Stimulated activated CD4-positive, alpha-beta T cell treated with anti-CD3 and anti-CD28 coated beads, Interleukin-15, amount 100 ng/mL, for 24 hours (primary cell): ENCODE data around the gene ANKRD30B.
"Not testable (repeated sequence)": the region's sequence is repeated elsewhere in the genome, so short reads cannot be mapped to it uniquely, and the experiment has no call there.

ENCODE experiments used
- DNase-seq: peaks from one replicate; pipeline ENCODE4 v3.0.0-alpha.2; 2020

The ANKRD30B gene, protein sequence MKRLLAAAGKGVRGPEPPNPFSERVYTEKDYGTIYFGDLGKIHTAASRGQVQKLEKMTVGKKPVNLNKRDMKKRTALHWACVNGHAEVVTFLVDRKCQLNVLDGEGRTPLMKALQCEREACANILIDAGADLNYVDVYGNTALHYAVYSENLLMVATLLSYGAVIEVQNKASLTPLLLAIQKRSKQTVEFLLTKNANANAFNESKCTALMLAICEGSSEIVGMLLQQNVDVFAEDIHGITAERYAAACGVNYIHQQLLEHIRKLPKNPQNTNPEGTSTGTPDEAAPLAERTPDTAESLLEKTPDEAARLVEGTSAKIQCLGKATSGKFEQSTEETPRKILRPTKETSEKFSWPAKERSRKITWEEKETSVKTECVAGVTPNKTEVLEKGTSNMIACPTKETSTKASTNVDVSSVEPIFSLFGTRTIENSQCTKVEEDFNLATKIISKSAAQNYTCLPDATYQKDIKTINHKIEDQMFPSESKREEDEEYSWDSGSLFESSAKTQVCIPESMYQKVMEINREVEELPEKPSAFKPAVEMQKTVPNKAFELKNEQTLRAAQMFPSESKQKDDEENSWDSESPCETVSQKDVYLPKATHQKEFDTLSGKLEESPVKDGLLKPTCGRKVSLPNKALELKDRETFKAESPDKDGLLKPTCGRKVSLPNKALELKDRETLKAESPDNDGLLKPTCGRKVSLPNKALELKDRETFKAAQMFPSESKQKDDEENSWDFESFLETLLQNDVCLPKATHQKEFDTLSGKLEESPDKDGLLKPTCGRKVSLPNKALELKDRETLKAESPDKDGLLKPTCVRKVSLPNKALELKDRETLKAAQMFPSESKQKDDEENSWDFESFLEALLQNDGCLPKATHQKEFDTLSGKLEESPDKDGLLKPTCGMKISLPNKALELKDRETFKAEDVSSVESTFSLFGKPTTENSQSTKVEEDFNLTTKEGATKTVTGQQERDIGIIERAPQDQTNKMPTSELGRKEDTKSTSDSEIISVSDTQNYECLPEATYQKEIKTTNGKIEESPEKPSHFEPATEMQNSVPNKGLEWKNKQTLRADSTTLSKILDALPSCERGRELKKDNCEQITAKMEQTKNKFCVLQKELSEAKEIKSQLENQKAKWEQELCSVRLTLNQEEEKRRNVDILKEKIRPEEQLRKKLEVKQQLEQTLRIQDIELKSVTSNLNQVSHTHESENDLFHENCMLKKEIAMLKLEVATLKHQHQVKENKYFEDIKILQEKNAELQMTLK (N-terminal part only)

DNA sequence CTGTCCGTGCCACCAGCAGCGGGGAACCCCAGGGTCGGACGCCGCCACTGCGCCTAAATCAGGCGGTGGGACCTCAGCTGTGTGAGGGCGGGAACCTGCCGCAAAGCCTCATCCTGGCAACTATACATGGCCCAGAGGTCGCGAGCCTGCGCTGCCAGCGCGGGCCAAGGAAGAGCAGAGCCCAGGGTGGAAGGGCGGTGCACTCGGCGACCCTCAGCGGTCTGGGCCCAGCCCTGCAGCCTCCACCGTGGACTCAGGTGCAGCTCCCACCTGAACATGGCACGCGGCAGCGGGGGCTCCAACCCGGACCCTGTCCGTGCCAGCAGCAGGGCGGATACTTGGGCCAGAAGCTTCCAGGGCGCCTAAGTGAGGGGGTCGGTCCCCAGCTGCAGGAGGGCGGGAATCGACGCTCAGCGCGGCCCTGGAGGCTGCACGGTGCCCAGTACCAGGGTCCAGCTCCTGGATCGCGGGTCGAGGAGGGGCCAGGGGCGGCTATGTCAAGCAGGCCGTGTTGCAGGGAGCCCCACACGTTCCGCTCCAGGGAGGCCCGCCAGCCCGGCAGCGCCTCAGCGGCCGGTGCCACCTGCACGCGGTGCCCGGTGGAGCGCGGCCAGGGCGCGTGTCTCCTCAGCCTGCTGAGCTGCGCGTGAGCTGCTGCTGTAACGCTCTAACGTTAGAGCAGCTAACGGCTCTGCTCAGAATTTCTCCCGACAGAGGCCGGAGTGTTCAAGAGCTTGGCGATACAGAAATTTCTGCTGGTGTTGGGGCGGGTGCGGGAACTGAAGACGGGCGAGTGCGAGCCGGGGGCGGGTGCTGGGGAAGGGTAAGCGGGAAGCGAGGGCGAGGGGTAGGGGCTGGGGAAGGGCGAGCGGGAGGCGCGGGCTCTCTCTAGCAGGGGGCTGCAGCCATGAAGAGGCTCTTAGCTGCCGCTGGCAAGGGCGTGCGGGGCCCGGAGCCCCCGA is at the start of gene ANKRD30B:
Gene ANKRD30B, plus strand, starts transcription at position 660 of the 962 bp plus-strand sequence. Its CDS starts 248 bp downstream, at position 908.
- DNase-seq: peak; percentile 23

DNA sequence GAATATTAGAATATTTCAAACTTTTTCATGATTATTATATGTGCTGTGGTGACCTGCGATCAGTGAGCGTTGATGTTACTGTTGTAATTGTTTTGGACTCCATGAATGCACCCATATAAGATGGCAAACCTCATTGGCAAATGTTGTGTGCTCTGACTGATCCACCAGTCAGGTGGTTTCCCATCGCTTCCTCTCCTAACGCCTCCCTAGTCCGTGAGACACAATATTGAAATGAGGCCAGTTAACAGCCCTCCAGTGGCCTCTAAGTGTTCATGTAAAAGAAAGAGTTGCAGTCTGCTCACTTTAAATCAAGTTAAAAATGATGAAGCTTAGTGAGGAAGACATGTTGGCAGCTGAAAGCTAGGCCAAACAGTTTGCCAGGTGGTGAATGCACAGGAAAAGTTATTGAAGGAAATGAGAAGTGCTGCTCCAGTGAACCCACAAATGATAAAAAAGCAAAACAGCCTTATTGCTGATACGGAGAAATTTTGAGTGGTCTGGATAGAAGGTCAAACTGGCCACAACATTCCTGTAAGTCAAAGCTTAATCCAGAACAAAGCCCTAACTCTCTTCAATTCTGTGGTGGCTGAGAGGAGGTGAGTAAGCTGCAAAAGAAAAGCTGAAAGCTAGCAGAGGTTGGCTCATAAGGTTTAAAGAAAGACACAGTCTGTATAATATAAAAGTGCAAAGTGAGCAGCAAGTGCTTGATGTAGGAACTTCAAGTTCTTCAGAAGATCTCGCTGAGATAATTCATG is 46.5 kb upstream of the ANKRD30B start:
- not testable (repeated sequence) for DNase-seq

DNA sequence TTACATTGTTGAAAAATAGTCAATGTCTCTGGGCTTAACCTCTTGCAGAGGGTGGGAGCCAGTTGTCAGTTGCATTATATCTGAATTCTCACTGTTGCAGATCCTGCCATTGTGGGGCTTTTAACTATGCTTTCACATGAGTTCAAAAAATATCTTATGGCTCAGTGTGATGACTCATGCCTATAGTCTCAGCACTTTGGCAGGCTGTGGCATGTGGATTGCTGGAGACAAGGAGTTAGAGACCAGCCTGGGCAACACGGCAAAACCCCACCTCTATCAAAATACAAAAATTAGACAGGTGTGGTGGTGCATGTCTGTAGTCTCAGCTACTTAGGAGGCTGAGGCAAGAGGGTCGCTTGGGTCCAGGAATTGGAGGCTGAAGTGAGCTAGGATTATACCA is 38.2 kb upstream of the ANKRD30B start:
- not testable (repeated sequence) for DNase-seq

DNA sequence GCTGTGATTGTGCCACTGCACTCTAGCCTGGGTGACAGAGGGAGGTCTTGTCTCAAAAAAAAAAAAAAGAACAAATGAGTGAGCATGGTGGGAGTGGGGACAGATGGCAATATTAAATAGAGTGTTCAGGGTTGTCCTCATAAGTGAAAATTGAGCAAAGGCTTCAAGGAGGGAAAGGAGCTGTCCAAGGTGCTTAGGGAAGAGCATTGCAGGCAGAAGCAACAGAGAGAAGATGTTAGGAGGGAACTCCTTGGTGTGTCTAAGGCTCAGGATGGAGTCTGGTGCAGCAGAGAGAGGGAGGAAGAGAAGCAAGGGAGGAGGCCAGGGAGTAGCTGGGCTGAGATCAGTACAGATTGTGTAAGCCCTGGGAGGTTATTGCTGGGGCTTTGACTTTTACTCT is 26.4 kb upstream of the ANKRD30B start:
- DNase-seq: not testable (repeated sequence)

DNA sequence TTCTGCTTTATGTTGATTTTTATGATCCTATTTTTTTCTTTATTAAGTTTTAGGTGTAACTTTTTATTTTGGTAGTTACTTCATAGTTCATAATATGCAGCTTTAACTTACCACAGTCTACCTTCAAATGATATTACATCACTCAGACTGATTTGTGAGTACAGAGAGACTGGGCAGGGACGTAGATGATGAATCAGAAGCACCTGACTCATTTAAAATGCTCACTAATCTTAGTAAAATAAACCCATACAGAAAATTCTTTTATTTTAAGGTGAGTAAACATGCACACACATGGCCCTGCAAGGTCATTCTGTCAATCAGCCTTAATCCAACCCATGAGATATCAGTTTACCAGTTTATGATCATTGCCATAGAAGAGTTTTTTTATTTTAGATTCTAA is 8.9 kb upstream of the ANKRD30B start:
- DNase-seq: not testable (repeated sequence)

DNA sequence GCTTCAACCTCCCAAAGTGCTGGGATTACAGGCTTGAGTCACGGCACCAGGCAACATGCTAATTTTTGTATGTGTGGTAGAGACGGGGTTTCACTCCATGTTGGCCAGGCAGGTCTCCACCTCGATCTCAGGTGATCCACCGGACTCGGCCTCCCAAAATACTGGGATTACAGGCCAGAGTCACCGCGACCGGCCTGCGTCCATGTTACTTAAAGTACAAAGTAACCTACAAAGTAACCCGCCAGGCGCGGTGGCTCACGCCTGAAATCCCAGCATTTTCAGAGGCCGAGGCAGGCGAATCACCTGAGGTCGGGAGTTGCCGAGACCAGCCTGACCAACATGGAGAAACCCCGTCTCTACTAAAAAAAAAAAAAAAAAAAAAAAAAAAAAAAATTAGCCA is 1.1 kb upstream of the ANKRD30B start:
- no peak for DNase-seq

DNA sequence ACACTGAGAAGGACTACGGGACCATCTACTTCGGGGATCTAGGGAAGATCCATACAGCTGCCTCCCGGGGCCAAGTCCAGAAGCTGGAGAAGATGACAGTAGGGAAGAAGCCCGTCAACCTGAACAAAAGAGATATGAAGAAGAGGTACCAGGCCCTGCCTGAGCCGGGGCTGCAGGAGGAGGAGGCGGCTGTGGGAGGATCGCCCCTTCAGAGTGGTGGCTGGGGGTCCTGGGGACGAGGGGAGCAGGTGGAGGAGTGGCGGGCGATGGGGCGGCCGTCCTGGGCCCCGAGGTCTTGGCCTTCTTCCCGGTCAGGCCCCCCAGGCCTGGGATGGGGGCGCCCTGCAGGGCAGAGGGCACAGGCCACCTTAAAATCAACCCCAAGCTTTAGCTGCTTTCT is 524 bp downstream of the ANKRD30B start:
- DNase-seq: no peak

DNA sequence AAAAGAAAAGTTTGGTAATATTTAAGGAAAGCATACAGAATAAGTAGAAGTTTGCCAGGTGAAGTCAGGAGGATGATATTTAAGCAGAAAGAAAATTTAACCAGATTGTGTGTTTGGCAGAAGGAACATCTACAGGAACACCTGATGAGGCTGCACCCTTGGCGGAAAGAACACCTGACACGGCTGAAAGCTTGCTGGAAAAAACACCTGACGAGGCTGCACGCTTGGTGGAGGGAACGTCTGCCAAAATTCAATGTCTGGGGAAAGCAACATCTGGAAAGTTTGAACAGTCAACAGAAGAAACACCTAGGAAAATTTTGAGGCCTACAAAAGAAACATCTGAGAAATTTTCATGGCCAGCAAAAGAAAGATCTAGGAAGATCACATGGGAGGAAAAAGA is 15.6 kb downstream of the ANKRD30B start:
- DNase-seq: not testable (repeated sequence)

DNA sequence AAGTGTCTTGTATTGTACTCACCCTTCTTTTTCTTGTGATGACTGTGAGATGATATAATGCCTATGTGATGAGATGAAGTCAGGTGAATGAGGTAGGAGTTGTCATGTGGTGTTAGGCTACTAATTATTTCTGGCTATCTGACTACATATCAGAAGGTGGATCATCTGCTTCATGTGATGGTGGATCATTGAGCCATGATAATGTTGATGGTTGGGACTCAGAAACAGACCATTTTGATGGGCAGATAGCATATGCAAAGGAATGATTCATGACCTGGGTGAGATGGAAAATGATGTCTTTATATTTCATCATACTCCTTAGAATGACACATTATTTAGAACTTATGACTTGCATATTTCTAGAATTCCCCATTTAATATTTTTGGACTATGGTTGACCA is 19.5 kb downstream of the ANKRD30B start:
- DNase-seq: no peak

DNA sequence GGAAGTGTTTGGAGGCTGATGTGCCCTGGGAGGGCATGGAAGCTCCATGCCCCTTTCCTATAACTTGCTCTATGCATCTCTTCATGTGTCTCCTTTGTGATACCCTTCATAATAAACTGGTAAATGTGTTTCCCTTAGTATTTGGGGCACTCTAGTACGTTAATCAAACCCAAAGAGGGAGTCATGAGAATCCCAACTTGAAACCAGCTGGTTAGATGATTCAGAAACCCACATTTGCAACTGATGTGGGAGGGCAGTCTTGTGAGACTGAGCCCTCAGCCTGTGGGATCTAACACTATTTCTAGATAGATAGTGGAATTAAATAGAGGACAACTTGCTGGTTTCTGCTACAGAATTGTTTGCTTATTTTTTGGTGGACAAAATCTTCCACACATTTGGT is 20.3 kb downstream of the ANKRD30B start:
- no peak for DNase-seq

DNA sequence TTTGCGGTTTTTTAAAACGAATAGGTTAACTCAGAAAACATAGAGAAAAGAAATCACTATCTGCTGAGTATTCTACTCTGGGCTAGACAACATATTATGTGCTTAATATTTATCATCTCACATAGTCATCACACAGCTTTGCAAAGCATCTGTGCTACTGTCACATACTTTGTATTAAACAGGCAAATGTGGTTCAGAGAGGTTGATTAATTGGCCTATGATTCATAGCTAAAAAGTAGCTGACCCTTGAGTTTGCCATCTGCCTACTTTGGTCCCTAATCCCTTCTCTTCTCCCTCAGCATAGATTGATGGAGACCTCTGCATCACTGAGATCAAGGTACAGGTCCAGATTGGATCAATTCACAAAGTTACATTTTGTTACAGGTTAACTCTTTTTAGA is 21.4 kb downstream of the ANKRD30B start:
- no peak for DNase-seq

DNA sequence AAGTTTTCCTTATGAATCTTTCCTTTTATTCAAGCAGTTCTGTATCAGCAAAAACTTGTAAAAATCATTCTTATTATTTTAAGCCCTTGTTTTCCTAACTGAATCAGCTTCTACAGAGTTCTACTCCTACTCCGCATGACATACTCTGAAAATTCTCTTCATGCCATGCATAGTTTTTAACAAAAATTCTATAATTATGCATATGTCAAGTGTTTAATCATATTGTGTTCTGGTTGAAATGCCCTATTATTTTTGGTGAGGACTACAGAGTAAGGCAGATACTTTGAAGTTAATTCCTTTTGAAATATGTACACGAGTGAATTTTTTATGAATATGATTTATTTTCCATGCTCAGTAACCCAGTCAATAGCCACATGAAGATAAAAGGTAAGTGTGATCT is 28.8 kb downstream of the ANKRD30B start:
- DNase-seq: no peak

DNA sequence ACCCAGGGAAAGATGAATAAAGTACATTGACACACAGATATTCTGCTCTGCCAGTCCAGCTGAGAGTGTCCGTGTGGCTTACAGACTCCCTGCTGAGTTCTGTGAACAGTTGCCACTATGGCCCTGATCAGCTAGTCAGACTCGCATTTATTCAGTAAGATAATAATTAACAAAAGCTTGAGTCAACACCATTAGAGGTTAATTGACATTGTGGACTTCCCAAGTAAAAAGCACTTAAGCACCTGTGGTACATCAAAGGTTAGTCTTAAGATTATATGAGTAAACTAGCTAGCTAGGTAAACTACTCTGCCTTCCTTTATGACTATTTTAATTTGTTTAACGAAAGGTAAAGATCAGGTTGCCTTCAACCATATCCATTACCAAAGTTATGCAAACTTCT is 33.7 kb downstream of the ANKRD30B start:
- no peak for DNase-seq

DNA sequence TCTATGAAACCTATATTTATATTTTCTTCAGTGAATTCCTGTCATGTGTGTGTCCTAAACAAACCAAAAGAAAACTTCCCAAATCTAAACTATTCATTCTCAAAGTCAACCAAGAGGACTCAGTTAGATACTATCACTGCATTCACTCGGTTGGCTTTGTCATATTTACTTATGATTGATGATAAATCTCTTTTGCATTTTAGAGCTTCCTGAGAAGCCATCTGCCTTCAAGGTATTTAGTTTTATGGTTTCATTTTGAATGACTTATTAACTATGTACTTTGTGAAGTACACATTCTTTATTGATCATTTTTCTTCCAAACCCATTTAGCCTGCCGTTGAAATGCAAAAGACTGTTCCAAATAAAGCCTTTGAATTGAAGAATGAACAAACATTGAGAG is 36.2 kb downstream of the ANKRD30B start:
- no peak for DNase-seq

DNA sequence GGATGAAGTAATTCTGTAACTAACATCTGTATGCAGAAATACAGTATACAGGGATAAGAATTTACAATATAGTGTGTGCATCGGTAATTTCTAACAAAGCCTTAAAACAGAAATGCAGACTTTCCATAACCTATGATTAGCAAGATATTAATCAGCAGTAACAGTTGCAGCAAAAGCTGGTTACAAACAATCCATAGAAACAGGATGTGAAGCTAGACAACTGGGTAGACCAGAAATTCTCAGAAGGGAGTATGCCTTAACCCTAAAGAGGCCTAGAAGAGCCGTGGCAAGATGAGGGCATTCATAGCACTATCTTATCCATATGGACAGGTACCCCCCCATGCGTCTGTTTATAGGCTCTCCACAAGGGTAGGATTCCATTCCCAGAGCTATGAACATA is 48.9 kb downstream of the ANKRD30B start:
- not testable (repeated sequence) for DNase-seq

DNA sequence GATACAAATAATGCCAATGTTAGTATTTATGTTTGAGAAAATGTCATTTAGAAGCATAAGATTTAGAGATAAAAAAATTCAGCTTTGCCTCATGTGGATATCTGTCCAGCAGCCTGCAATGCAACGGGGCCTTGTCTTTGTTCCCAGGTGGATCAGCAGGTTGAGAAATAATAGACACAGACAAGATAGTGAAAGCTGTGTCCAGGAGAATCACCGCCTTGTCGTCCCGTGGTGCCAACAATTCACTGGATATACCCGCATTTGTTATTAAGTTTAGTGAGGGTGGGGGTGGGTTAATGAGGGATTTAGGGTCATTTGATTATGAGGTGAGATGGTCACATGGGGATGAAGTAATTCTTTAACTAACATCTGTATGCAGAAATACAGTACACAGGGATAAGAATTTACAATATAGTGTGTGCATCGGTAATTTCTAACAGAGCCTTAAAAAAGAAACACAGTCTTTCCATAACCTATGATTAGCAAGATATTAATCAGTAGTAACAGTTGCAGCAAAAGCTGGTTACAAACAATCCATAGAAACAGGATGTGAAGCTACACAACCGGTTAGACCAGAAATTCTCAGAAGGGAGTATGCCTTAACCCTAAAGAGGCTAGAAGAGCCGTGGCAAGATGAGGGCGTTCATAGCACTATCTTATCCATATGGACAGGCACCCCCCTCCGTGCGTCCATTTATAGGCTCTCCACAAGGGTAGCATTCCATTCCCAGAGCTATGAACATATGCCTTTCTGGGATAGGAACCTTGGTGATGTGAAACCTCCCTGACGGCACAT is 50.2 kb downstream of the ANKRD30B start:
- DNase-seq: not testable (repeated sequence)

DNA sequence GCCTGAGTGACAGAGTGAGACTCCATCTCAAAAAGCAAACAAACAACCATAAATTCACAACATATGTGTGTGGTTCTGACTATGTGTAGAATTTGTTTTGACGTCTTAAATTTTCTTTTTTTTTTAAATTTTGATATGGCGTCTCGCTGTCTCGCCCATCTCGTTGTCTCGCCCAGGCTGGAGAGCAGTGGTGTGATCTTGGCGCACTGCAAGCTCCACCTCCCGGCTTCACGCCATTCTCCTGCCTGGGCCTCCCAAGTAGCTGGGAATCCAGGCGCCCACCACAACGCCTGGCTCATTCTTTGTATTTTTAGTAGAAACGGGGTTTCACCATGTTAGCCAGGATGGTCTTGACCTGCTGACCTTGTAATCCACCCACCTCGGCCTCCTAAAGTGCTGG is 63.1 kb downstream of the ANKRD30B start:
- DNase-seq: not testable (repeated sequence)

DNA sequence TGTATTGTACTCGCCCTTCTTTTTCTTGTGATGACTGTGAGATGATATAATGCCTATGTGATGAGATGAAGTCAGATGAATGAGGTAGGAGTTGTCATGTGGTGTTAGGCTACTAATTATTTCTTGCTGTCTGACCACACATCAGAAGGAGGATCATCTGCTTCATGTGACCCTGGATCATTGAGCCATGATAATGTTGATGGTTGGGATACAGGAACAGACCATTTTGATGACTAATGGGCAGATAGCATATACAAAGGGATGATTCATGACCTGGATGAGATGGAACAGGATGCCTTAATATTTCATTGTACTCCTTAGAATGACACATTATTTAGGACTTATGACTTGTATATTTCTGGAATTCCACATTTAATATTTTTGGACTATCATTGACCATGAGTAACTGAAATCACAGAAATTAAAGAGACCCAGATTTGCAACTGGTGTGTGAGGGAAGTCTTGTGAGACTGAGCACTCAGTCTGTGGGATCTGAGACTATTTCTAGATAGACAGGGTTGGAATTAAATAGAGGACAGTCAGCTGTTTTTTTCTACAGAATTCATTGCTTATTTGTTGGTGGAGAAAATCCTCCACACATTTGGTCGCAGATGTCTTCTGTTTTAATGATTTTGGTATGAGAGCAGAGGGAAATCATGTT is 79.1 kb downstream of the ANKRD30B start:
- not testable (repeated sequence) for DNase-seq

DNA sequence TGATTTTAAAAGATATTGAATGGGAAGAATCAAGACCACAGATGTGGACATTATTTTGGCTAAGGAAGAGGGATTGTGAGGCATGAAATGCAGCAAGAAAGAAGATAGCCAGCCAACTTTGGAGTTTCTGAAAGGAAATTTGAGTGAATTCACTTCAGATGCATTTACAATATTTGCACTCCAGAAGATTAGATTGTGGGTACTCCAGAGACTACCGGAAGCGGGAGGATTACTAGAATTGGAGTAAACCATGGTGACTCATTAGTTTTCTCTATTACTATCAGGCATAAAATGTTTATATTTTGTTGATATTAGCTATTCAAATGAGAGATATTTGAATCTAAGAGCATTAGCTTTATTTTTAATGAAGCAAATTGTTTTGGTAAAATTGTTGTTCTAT is 93.6 kb downstream of the ANKRD30B start:
- DNase-seq: not testable (repeated sequence)

DNA sequence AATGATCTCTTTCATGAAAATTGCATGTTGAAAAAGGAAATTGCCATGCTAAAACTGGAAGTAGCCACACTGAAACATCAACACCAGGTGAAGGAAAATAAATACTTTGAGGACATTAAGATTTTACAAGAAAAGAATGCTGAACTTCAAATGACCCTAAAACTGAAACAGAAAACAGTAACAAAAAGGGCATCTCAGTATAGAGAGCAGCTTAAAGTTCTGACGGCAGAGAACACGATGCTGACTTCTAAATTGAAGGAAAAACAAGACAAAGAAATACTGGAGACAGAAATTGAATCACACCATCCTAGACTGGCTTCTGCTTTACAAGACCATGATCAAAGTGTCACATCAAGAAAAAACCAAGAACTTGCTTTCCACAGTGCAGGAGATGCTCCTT is 103.6 kb downstream of the ANKRD30B start:
- DNase-seq: not testable (repeated sequence)
